GM23248 (cell line): ENCODE measurements around the gene TTC4. TPM values are rescaled to one million over a fixed set of nuclear protein-coding genes. Genes with fewer than 3 reads are reported as not detected.

ENCODE experiments used
- DNase-seq: peaks from one replicate; pipeline ENCODE4 v3.0.0-alpha.2; 2015
- H2AFZ ChIP-seq: fragments of 200-600 bp; sonication (generic); 2 replicates; pipeline ENCODE4 v1.6.1; 2016; ENCODE audit warnings: antibody characterized with exemption
- H3F3A ChIP-seq: fragments of 200-600 bp; sonication (generic); 2 replicates; pipeline ENCODE4 v1.6.1; 2016; ENCODE audit warnings: mild to moderate bottlenecking, antibody characterized with exemption, mixed run types; ENCODE audit not compliant: insufficient read depth
- H3K27ac ChIP-seq: fragments of 200-600 bp; sonication (generic); 2 replicates; pipeline ENCODE4 v1.5.1; 2016; ENCODE audit warnings: mild to moderate bottlenecking
- H3K27me3 ChIP-seq: fragments of 200-600 bp; sonication (generic); replicated peaks from 2 replicates; pipeline ENCODE4 v1.6.1; 2016; ENCODE audit warnings: mild to moderate bottlenecking; ENCODE audit not compliant: insufficient read depth
- H3K36me3 ChIP-seq: fragments of 200-600 bp; sonication (generic); 2 replicates; pipeline ENCODE4 v1.6.1; 2016; ENCODE audit warnings: low read depth, mild to moderate bottlenecking
- H3K4me1 ChIP-seq: fragments of 200-600 bp; sonication (generic); 2 replicates; pipeline ENCODE4 v1.6.1; 2016; ENCODE audit warnings: mild to moderate bottlenecking; ENCODE audit not compliant: insufficient read depth
- H3K4me2 ChIP-seq: fragments of 200-600 bp; sonication (generic); one replicate; pipeline ENCODE4 v1.6.1; 2016; ENCODE audit warnings: mild to moderate bottlenecking; ENCODE audit not compliant: unreplicated experiment
- H3K4me3 ChIP-seq: fragments of 200-600 bp; sonication (generic); 2 replicates; pipeline ENCODE4 v1.5.1; 2016; ENCODE audit warnings: mild to moderate bottlenecking
- H3K79me2 ChIP-seq: fragments of 200-600 bp; sonication (generic); 2 replicates; pipeline ENCODE4 v1.6.1; 2016; ENCODE audit warnings: mild to moderate bottlenecking; ENCODE audit not compliant: insufficient read depth
- H3K9ac ChIP-seq: fragments of 200-600 bp; sonication (generic); 2 replicates; pipeline ENCODE4 v1.6.1; 2016; ENCODE audit warnings: mild to moderate bottlenecking
- H3K9me2 ChIP-seq: fragments of 200-600 bp; sonication (generic); 2 replicates; pipeline ENCODE4 v1.6.1; 2016; ENCODE audit warnings: mixed run types, mild to moderate bottlenecking, moderate library complexity; ENCODE audit not compliant: insufficient read depth
- H3K9me3 ChIP-seq: fragments of 200-600 bp; sonication (generic); one replicate; pipeline ENCODE4 v1.6.1; 2017; ENCODE audit warnings: low read depth
- H4K20me1 ChIP-seq: fragments of 200-600 bp; sonication (generic); 2 replicates; pipeline ENCODE4 v1.6.0; 2016; ENCODE audit not compliant: insufficient read depth
- EZH2 ChIP-seq: fragments of 200-600 bp; sonication (generic); IDR thresholded peaks from 2 replicates; pipeline ENCODE4 v1.6.1; 2018; ENCODE audit warnings: antibody characterized with exemption, mild to moderate bottlenecking; ENCODE audit not compliant: insufficient read depth, poor library complexity, severe bottlenecking
- EZH2phosphoT487 ChIP-seq: fragments of 200-600 bp; sonication (generic); IDR thresholded peaks from 2 replicates; pipeline ENCODE4 v1.6.1; 2018; ENCODE audit warnings: antibody characterized with exemption, moderate library complexity, mild to moderate bottlenecking, low read depth; ENCODE audit not compliant: insufficient read depth
- WGBS, 2 experiments: methylation state at CpG; one replicate each; pipeline ENCODE4 v1.1.6; 2015 to 2017; ENCODE audit warnings: low lambda C conversion rate in 2 of 2, low coverage in 1 of 2; ENCODE audit errors: missing lambda C conversion rate in 2 of 2; 5-methylcytosine and 5-hydroxymethylcytosine counted together
- in situ Hi-C: fragments of 300-500 bp; cut with MboI; formaldehyde crosslinking; loops from 2 replicates; pipeline ENCODE4 v1.15.0; 2020
- polyA plus RNA-seq: library from polyadenylated mRNA; unstranded; fragments of >200 nt; fragmentation: Nextera tagmentation; extraction: Ambion mirVana; gene quantifications from 2 replicates; pipeline ENCODE4 v1.2.1, GENCODE V29; 2016
- total RNA-seq: library from RNA; depleted of rRNA; stranded (reverse); fragments of >200 nt; shearing (Covaris generic); gene quantifications from 2 replicates; pipeline ENCODE4 v1.2.3, GENCODE V29; 2014

TTC4 gene
- total and polyA plus RNA-seq, 2 experiments from 2014 or later: 24.2 to 27.1 TPM

GRCh38 chr1:54716299-54717047 lies 812 bp downstream of the TTC4 start:
- H3K4me3 ChIP-seq: peak overlapping the region; percentile 91
- peaks cover 6% of the 10 kb centered on the region for H3K4me1 ChIP-seq
- TF ChIP-seq EZH2phosphoT487: no peak
- TF ChIP-seq EZH2: no peak
- no peaks in the 10 kb centered on the region for H3F3A ChIP-seq
- H3K27me3 ChIP-seq: no peaks in the 10 kb centered on the region
- peaks cover 21% of the 10 kb centered on the region; the same call in 1 of the 2 replicates for H3K36me3 ChIP-seq
- peak overlapping the region; percentile 98 for H2AFZ ChIP-seq
- no peaks in the 10 kb centered on the region for H4K20me1 ChIP-seq
- in situ Hi-C loops: no loop called here
- H3K79me2 ChIP-seq: peaks cover 41% of the 10 kb centered on the region
- H3K9ac ChIP-seq: peak overlapping the region; percentile 92
- H3K4me2 ChIP-seq: peak overlapping the region; percentile 90
- peak overlapping the region; percentile 83 for H3K27ac ChIP-seq
- H3K9me3 ChIP-seq: no peaks in the 10 kb centered on the region
- 28 to 29% methylated on average over 8 of the region's 8 CpGs for WGBS, 2 experiments
- DNase-seq: peak; percentile 84
- H3K9me2 ChIP-seq: no peaks in the 10 kb centered on the region

- in situ Hi-C loops: no loop called here
- Histone ChIP-seq H3K27me3 (no peaks in the 10 kb centered on the region), H3K4me1 (peaks cover 2% of the 10 kb centered on the region), H3K36me3 (peaks cover 68% of the 10 kb centered on the region), H3F3A (no peaks in the 10 kb centered on the region), H4K20me1 (no peaks in the 10 kb centered on the region), H3K79me2 (peaks cover 33% of the 10 kb centered on the region), H3K9me3 (no peaks in the 10 kb centered on the region), H3K27ac (no peak overlapping the region), H2AFZ (no peak overlapping the region), H3K4me2 (no peak overlapping the region), H3K4me3 (no peak overlapping the region), H3K9ac (no peak overlapping the region), H3K9me2 (no peaks in the 10 kb centered on the region)
- TF ChIP-seq EZH2phosphoT487: no peak
- TF ChIP-seq EZH2: no peak
- DNase-seq: peak; percentile 16
Observed at GRCh38 chr1:54721719-54722118, 6.1 kb downstream of the TTC4 start.

- no peaks in the 10 kb centered on the region for H3K9me2 ChIP-seq
- H3K4me2 ChIP-seq: no peak overlapping the region
- no peak overlapping the region for H3K27ac ChIP-seq
- no peak overlapping the region for H2AFZ ChIP-seq
- H3K79me2 ChIP-seq: peaks cover 11% of the 10 kb centered on the region; the same call in 1 of the 2 replicates
- no peak for TF ChIP-seq EZH2
- TF ChIP-seq EZH2phosphoT487: no peak
- no peak overlapping the region for H3K4me3 ChIP-seq
- H3K9ac ChIP-seq: no peak overlapping the region
- H3K4me1 ChIP-seq: no peaks in the 10 kb centered on the region
- no peaks in the 10 kb centered on the region for H3F3A ChIP-seq
- DNase-seq: no peak
- H3K9me3 ChIP-seq: no peaks in the 10 kb centered on the region
- in situ Hi-C loops: no loop called here
- no peaks in the 10 kb centered on the region for H3K27me3 ChIP-seq
- no peaks in the 10 kb centered on the region for H4K20me1 ChIP-seq
- peaks cover 58% of the 10 kb centered on the region for H3K36me3 ChIP-seq
Observed at GRCh38 chr1:54723985-54724384, 8.3 kb downstream of the TTC4 start.

- WGBS, 2 experiments: 89 to 100% methylated on average over 1 of the region's 1 CpG
- Histone ChIP-seq H3K79me2 (0 out of 2 replicates have a peak, but pooled peaks cover 3% of the 10 kb centered on the region), H3K9me3 (no peaks in the 10 kb centered on the region), H3K27me3 (no peaks in the 10 kb centered on the region), H3K36me3 (peaks cover 53% of the 10 kb centered on the region), H3K4me2 (no peak overlapping the region), H2AFZ (no peak overlapping the region), H3F3A (no peaks in the 10 kb centered on the region), H4K20me1 (no peaks in the 10 kb centered on the region), H3K27ac (no peak overlapping the region), H3K9ac (no peak overlapping the region), H3K4me3 (no peak overlapping the region), H3K4me1 (no peaks in the 10 kb centered on the region), H3K9me2 (no peaks in the 10 kb centered on the region)
- TF ChIP-seq EZH2: no peak
- TF ChIP-seq EZH2phosphoT487: no peak
- DNase-seq: no peak
- in situ Hi-C loops: no loop called here
Observed at GRCh38 chr1:54724771-54725170, 9.1 kb downstream of the TTC4 start.
